BE2C (cell line): Measurements from ENCODE around the gene SLC31A1.
"Not testable (repeated sequence)": the region's sequence is repeated elsewhere in the genome, so short reads cannot be mapped to it uniquely, and the experiment has no call there.

Experiments used
- DNase-seq: peaks from one replicate; pipeline ENCODE4 v3.0.0-alpha.2; 2020
- H3K27me3 ChIP-seq: fragments of 250-450 bp; sonication (Bioruptor Pico); 2 replicates; pipeline ENCODE4 v1.5.1; 2020; ENCODE audit warnings: mild to moderate bottlenecking
- H3K36me3 ChIP-seq: fragments of 250-450 bp; sonication (Bioruptor Pico); 2 replicates; pipeline ENCODE4 v1.5.1; 2020; ENCODE audit warnings: mild to moderate bottlenecking
- H3K4me1 ChIP-seq: fragments of 250-450 bp; sonication (Bioruptor Pico); 2 replicates; pipeline ENCODE4 v1.5.1; 2020
- H3K4me3 ChIP-seq: 2 replicates; pipeline ENCODE4 v1.5.1; 2011; ENCODE audit warnings: low read depth, low read length
- H3K9me3 ChIP-seq: fragments of 250-450 bp; sonication (Bioruptor Pico); 2 replicates; pipeline ENCODE4 v1.5.1; 2020
- TF ChIP-seq, protein P1 (sequence below): IDR thresholded peaks from 2 replicates; pipeline ENCODE4 v1.5.1; 2012; ENCODE audit warnings: mild to moderate bottlenecking, low read depth, low read length

The SLC31A1 gene

DNA sequence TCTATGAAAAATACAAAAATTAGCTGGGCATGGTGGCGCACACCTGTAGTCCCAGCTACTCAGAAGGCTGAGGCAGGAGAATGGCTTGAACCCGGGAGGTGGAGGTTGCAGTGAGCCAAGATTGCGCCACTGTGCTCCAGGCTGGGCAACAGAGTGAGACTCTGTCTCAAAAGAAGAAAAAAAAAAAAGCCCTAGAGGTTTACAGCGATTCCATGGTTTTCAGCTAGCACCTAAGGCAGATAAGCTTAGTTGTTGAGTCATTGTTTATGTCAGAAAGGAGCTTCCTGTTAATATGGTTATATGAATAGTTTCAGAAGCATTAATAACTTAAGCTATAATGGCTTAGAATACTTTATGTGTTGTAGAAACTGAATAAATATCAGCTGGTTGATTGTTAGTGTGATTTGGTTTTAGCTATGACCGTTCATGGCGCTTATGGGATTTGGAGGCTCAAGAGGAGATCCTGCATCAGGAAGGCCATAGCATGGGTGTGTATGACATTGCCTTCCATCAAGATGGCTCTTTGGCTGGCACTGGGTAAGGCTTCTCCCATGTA lies 68.8 kb downstream of the SLC31A1 start:
- H3K36me3 ChIP-seq = peaks cover 76% of the 10 kb centered on the region
- no peak overlapping the region for H3K4me3 ChIP-seq
- no peaks in the 10 kb centered on the region for H3K4me1 ChIP-seq
- TF ChIP-seq, protein P1, sequence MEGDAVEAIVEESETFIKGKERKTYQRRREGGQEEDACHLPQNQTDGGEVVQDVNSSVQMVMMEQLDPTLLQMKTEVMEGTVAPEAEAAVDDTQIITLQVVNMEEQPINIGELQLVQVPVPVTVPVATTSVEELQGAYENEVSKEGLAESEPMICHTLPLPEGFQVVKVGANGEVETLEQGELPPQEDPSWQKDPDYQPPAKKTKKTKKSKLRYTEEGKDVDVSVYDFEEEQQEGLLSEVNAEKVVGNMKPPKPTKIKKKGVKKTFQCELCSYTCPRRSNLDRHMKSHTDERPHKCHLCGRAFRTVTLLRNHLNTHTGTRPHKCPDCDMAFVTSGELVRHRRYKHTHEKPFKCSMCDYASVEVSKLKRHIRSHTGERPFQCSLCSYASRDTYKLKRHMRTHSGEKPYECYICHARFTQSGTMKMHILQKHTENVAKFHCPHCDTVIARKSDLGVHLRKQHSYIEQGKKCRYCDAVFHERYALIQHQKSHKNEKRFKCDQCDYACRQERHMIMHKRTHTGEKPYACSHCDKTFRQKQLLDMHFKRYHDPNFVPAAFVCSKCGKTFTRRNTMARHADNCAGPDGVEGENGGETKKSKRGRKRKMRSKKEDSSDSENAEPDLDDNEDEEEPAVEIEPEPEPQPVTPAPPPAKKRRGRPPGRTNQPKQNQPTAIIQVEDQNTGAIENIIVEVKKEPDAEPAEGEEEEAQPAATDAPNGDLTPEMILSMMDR = no peak
- H3K9me3 ChIP-seq = no peaks in the 10 kb centered on the region
- no peak for DNase-seq
- H3K27me3 ChIP-seq = no peaks in the 10 kb centered on the region

DNA sequence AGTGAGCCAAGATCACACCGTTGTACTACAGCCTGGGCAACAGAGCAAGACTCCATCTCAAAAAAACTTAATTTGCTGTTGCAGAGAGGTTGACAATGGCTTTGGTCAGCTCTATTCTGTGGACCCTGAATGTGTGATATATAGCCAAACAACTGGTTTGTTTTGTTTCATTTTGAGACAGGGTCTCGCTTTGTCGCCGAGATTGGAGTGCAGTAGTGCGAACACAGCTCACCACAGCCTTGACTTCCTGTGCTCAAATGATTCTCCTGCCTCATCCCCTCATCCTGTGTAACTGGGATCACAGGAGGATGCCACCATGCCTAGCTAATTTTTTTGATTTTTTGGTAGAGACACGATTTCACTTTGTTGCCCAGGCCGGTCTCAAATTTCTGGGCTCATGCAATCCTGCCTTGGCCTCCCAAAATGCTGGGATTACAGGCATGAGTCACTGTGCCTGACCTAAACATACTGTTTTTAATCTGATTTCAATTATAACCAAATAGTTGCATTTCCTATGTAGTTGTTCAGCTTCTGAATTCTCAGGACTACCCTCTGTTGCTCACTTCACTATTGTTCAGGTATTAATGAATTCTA lies 72.0 kb downstream of the SLC31A1 start:
- no peak for DNase-seq

DNA sequence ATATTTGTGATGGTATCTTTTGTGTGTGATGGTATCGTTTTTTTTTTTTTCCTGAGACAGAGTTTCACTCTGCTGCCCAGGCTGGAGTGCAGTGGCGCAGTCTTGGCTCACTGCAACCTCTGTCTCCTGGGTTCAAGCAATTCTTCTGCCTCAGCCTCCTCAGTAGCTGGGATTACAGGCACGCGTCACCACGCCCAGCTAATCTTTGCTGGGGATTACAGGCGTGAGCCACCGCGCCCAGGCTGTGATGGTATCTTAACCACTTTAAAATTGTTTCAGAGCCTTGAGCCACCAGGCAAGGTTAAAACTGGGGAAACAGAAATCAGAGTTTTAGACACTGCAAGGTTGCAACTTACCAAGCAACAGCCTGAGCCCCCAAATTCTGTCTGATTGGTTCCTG lies 74.9 kb downstream of the SLC31A1 start:
- H3K4me1 ChIP-seq, DNase-seq, H3K27me3 ChIP-seq, H3K9me3 ChIP-seq, H3K4me3 ChIP-seq: not testable (repeated sequence)
- H3K36me3 ChIP-seq = peaks cover 28% of the 10 kb centered on the region

More for the DNA sequence above, 72.0 kb downstream of the SLC31A1 start:
- H3K4me3 ChIP-seq = no peak overlapping the region
- no peaks in the 10 kb centered on the region for H3K27me3 ChIP-seq
- no peaks in the 10 kb centered on the region for H3K9me3 ChIP-seq
- H3K36me3 ChIP-seq = peaks cover 55% of the 10 kb centered on the region
- TF ChIP-seq, protein P1 = no peak
- H3K4me1 ChIP-seq = no peaks in the 10 kb centered on the region

DNA sequence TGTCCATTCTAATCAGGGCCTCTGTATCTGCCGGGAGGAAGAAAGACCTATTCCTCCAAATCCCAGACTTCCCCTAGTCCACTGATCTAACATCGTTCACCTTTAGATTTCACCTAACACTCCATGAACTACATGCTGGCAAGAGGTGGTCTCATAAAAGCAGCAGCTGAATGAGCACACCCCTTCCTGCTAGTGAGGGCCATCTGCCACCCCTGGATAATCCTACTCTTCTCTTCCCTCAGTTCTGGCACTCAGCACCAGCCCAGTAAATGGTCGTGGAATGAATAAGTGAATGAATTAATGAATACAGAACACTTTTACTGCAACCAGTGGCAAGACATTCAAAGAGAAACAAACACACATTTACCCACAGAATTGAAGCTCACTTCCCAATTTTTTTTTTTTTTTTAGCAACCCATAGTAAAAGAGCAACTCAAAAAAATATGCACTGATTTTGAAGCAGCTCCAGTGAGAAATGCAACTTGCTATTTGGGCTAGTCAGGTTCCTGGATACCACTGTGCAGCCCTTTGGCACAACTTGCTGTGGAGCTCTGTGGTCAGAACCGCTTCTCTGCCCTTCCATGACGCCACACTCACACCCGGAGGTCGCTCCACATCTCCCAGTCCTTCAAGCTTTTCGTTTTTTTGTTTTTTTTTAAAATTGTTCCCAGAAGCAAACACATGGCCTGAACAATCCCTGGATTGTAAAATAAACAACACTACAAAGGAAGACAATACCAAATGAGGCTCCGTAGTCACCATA lies 75.6 kb downstream of the SLC31A1 start:
- DNase-seq = no peak
- TF ChIP-seq, protein P1 = no peak
- Histone ChIP-seq H3K4me3 (no peak overlapping the region), H3K4me1 (no peaks in the 10 kb centered on the region; the same call in 1 of the 2 replicates), H3K27me3 (no peaks in the 10 kb centered on the region), H3K36me3 (peaks cover 21% of the 10 kb centered on the region), H3K9me3 (no peaks in the 10 kb centered on the region)

DNA sequence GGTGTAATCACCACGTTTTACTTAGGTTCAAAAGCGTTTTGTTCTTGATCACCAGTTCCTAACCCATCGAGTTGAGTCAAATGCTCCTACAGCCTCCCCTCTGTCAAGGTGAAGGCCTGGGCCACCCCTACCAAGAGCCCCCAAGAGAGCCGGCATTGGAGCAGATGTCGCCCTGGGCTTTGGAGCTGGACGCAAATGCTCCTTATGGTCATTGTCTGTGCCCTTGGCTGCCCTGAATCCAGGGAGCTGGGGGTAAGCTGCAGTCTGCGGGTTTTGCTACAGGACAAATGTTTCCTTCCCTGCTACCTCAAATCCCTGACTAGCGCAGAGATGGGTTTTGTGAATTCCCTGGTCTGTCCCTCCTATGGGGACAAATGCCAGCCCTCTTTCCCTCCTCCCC lies 77.0 kb downstream of the SLC31A1 start:
- TF ChIP-seq, protein P1 = no peak
- DNase-seq = no peak
- Histone ChIP-seq H3K4me1 (no peaks in the 10 kb centered on the region; the same call in 1 of the 2 replicates), H3K27me3 (no peaks in the 10 kb centered on the region), H3K9me3 (no peaks in the 10 kb centered on the region), H3K4me3 (no peak overlapping the region), H3K36me3 (peaks cover 8% of the 10 kb centered on the region)

DNA sequence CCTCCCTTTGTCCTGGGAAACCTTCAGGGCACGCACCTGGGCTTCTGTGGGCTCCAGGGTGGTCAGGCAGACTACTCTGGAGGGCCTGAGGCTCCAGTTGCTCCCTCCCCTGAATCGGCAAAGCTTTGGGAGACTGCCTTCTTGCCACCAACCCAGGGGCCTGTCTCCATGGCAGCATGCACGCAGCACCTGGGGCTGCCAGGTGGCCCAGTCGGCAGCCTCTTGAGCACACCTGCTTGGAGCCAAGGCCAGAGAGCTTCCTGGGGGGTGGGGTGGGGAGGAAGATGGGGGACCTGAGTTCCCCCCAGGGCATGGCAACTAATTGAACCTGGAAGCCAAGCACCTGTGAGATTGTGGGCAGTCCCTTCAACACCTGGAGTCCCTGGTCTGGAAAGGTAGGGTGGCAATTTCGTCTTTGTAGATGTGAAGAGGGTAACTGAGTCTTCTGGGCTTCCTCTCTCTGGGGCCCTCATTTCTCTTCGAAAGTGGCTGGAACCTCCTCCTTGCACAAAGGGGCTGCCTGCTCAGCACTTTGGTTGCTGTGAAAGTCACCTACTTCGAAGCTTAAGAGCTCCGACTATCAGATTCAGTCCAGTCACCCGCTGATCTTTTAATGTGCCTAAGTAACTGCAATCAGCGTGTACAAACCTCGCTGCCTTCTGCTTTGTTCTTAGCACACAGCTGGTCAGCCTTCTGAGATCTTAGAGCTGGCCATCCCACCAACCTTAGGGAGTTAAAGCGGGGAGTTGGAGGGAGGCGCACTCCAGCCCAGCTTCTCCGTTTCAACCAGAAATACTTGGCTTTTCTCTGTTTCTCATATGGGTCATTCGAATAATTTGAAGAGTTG lies 77.8 kb downstream of the SLC31A1 start:
- no peak for DNase-seq

More for the DNA sequence above, 77.8 kb downstream of the SLC31A1 start:
- H3K27me3 ChIP-seq = no peaks in the 10 kb centered on the region
- no peak overlapping the region for H3K4me3 ChIP-seq
- no peaks in the 10 kb centered on the region for H3K36me3 ChIP-seq
- no peaks in the 10 kb centered on the region for H3K9me3 ChIP-seq
- TF ChIP-seq, protein P1 = no peak
- no peaks in the 10 kb centered on the region; the same call in 1 of the 2 replicates for H3K4me1 ChIP-seq
